ENCODE measurements around the gene ZNF14.

- no peak for TF ChIP-seq CTCF (IDR thresholded peaks at IDR 0.05; ENCODE audit: low read depth, low read length)
- no peak for TF ChIP-seq EZH2phosphoT487 (IDR thresholded peaks at IDR 0.05; ENCODE audit: low read depth)
Observed at GRCh38 chr19:19742773-19743172, 9.9 kb upstream of the ZNF14 start.

All from OCI-LY3 (cell line).